MCF 10A (cell line): ENCODE data around the gene ELFN1. TPM values are rescaled to one million over a fixed set of nuclear protein-coding genes. Genes with fewer than 3 reads are reported as not detected.

Experiments
- BruUV-seq: library from RNA; stranded (reverse); fragments of 400-500 nt; replicated peaks from 2 replicates; lab custom pipeline; 2021; lab: Mats Ljungman, UMichigan
- CTCF ChIA-PET: fragments of 300-600 bp; sonication (Branson Sonifier 250); formaldehyde crosslinking; extraction: SDS; loops from one replicate; lab custom pipeline; 2021; ENCODE audit warnings: antibody characterized with exemption, inconsistent platforms; lab: Yijun Ruan, JAX
- POLR2A ChIA-PET: fragments of 300-600, 350-650 bp; sonication (Branson Sonifier 250); formaldehyde crosslinking; extraction: SDS; loops from one replicate; lab custom pipeline; 2020; ENCODE audit warnings: antibody characterized with exemption, inconsistent platforms; lab: Yijun Ruan, JAX
- DNase-seq: peaks from one replicate; pipeline ENCODE4 v3.0.0-alpha.2; 2018; ENCODE audit not compliant: unreplicated experiment
- H3K27ac Mint-ChIP-seq: one replicate; pipeline ENCODE4 v1.8.0; 2022; ENCODE audit warnings: mild to moderate bottlenecking, low read depth, mixed read lengths; ENCODE audit not compliant: unreplicated experiment
- H3K27me3 Mint-ChIP-seq: one replicate; pipeline ENCODE4 v1.8.0; 2022; ENCODE audit warnings: mixed read lengths; ENCODE audit not compliant: insufficient read depth, unreplicated experiment
- H3K36me3 Mint-ChIP-seq: one replicate; pipeline ENCODE4 v1.8.0; 2022; ENCODE audit warnings: mild to moderate bottlenecking, moderate library complexity, mixed read lengths; ENCODE audit not compliant: insufficient read depth, unreplicated experiment
- H3K4me1 Mint-ChIP-seq: one replicate; pipeline ENCODE4 v1.8.0; 2022; ENCODE audit warnings: mixed read lengths; ENCODE audit not compliant: insufficient read depth, unreplicated experiment
- H3K4me3 Mint-ChIP-seq: one replicate; pipeline ENCODE4 v1.8.0; 2022; ENCODE audit warnings: mild to moderate bottlenecking, moderate library complexity, mixed read lengths; ENCODE audit not compliant: unreplicated experiment
- H3K9me3 Mint-ChIP-seq: one replicate; pipeline ENCODE4 v1.8.0; 2022; ENCODE audit warnings: mixed read lengths; ENCODE audit not compliant: unreplicated experiment
- intact Hi-C: fragments of 100-400 bp; cut with micrococcal nuclease; formaldehyde crosslinking; loops from 2 replicates; pipeline ENCODE4 v1.14.1; 2022
- total RNA-seq: library from RNA; stranded (reverse); gene quantifications from 2 replicates; pipeline ENCODE4 v1.2.3, GENCODE V29; 2022
- TF ChIP-seq, protein P1 (sequence below): fragments of 200-600 bp; IDR thresholded peaks from one replicate; pipeline ENCODE4 v1.8.0; 2022; ENCODE audit warnings: antibody characterized with exemption, mild to moderate bottlenecking; ENCODE audit not compliant: unreplicated experiment

The ELFN1 gene
- total RNA-seq, 1 experiment from 2014 or later, result not detected

DNA sequence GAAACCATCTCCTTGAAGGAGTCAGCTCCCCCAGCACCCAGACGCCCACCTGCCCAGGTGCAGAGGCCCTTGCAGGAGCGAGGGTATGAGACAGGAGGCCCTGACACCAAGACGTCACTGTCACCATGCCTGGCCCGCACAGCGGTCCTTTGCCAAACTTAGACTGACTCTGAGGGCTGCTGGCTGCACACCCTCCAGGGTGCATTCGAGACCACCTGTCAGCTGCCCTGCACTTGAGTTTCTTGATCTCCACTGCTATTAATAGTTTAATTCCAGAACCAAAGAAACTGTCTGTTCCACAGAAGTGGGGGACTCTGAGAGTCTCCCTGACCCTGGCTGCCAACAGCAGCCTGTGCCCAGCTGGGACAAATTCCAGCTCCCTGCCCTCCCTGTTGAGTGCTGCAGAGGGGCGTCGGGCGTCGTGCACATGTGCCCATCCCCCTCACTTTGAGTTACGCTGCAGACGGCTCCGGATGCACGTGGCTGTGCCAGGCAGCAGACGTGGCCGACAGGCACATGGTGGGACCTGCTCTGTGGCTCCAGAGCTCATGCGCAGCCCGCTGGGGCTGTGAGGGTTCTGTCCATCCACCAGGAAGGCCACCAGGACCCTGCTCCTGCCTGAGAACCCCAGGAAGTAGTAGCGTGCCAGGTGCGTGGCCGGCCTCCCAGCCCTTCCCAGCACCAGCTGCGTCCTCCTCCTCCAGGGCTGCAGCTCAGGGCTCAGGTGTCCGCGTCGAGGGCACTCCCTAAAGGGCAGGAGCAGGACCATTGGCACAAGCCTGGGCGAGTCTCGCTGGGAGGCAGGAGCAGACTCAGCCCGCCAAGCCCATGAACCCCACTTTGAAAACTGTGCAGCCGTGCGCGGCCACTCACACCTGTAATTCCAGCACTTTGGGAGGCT lies 24.8 kb downstream of the ELFN1 start:
- Mint-ChIP-seq H3K4me3 (no peak overlapping the region), H3K27me3 (peaks cover 50% of the 10 kb centered on the region), H3K36me3 (no peaks in the 10 kb centered on the region), H3K9me3 (peaks cover 9% of the 10 kb centered on the region), H3K4me1 (no peaks in the 10 kb centered on the region), H3K27ac (no peak overlapping the region)
- CTCF ChIA-PET, result no interaction called here
- no peak for DNase-seq
- POLR2A ChIA-PET, result no interaction called here
- intact Hi-C loops, result no loop called here
- TF ChIP-seq, protein P1, sequence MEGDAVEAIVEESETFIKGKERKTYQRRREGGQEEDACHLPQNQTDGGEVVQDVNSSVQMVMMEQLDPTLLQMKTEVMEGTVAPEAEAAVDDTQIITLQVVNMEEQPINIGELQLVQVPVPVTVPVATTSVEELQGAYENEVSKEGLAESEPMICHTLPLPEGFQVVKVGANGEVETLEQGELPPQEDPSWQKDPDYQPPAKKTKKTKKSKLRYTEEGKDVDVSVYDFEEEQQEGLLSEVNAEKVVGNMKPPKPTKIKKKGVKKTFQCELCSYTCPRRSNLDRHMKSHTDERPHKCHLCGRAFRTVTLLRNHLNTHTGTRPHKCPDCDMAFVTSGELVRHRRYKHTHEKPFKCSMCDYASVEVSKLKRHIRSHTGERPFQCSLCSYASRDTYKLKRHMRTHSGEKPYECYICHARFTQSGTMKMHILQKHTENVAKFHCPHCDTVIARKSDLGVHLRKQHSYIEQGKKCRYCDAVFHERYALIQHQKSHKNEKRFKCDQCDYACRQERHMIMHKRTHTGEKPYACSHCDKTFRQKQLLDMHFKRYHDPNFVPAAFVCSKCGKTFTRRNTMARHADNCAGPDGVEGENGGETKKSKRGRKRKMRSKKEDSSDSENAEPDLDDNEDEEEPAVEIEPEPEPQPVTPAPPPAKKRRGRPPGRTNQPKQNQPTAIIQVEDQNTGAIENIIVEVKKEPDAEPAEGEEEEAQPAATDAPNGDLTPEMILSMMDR, result no peak
- BruUV-seq, result no TSS peak

DNA sequence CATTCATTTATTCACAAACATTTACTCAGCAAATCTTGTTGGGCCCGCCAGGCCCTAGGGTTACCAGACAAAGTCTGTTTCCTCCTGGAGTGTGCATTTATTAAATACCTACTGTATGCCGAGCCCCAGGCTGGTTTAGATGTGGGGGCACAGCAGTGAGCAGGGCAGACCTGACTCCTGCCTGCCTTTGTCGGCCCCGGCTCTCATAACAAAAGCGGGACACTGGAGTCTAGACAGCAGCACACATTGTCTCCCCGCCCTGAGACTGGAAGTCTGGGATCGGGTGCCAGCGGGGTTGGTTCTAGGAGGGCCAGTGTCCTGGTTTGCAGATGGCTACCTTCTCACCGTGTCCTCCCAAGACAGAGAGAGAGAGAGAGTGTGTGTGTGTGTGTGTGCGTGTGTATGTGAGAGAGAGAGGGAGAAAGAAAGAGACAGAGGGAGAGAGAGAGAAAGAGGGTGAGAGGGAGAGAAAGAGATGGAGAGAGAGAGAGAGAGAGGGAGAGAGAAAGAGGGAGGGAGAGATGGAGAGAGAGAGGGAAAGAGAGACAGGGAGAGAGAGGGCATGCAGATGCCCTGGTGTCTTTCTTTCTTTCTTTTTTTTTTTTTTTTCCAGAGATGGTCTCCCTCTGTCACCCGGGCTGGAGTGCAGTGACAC lies 25.9 kb downstream of the ELFN1 start:
- intact Hi-C loops, result no loop called here
- Mint-ChIP-seq H3K9me3 (no peaks in the 10 kb centered on the region), H3K27ac (no peak overlapping the region), H3K4me3 (no peak overlapping the region), H3K27me3 (peaks cover 50% of the 10 kb centered on the region), H3K4me1 (no peaks in the 10 kb centered on the region), H3K36me3 (no peaks in the 10 kb centered on the region)
- ChIA-PET POLR2A (no interaction called here), CTCF (no interaction called here)
- TF ChIP-seq, protein P1, result no peak
- BruUV-seq, result no TSS peak
- no peak for DNase-seq

DNA sequence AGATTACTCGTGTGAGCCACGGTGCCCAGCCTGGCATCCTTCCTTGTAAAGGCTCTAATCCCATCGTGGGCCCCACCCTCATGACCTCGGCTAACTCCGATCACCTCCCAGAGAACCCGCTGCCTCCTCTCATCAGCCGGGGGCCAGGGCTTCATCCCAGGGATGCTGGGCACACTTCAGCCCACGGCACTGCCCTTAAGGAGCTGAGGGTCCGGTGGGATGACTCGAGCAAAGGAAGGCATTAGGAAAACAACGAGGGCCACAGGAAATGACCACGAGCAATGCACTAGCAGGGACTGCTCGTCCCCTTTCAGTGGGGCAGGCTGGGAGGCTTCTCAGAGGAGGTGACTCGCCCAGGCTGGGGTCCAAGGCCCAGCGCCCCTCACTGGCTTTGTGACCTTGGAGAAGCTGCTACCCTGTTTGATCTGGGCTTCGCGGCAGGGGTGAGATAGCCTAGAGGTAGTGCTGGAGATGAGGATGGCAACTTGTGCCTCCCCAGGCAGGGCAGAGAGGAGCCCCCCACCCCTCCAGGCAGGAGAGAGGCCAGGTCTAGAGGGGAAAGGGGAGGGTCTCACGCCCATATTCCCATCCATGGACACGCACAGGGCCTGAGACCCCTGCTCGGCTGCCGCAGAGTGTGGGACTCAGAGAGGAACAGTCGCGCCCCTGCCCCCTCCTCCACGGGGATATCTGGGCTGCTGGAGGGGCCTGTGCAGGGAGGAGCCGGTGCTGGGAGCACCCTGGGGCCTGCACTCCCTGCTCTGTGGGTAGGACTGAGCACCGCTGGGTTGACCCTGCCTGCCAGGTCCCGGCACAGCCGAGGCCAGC lies 26.8 kb downstream of the ELFN1 start:
- no peak for DNase-seq
- Mint-ChIP-seq H3K36me3 (no peaks in the 10 kb centered on the region), H3K27ac (no peak overlapping the region), H3K4me3 (no peak overlapping the region), H3K27me3 (peaks cover 46% of the 10 kb centered on the region), H3K4me1 (no peaks in the 10 kb centered on the region), H3K9me3 (no peaks in the 10 kb centered on the region)
- intact Hi-C loops, result no loop called here
- ChIA-PET POLR2A (no interaction called here), CTCF (no interaction called here)
- BruUV-seq, result no TSS peak
- TF ChIP-seq, protein P1, result no peak
